Coronary artery (tissue), 2 donors: ENCODE results near the gene RHCE.
"Not testable (repeated sequence)": the region's sequence is repeated elsewhere in the genome, so short reads cannot be mapped to it uniquely, and the experiment has no call there.

ENCODE experiments used
- DNase-seq: peaks from one replicate; pipeline ENCODE4 v3.0.0-alpha.2; 2017; ENCODE audit warnings: low spot score
- H3K27ac ChIP-seq, 2 donors: fragments of 200-600 bp; sonication (generic); one replicate each; pipeline ENCODE4 v1.5.1; 2016 to 2019
- H3K4me3 ChIP-seq: fragments of 200-600 bp; sonication (generic); 2 replicates; pipeline ENCODE4 v1.5.1; 2016; ENCODE audit warnings: mild to moderate bottlenecking, moderate library complexity
- TF ChIP-seq, protein P1 (sequence below): fragments of 200-600 bp; sonication (generic); IDR thresholded peaks from one replicate; pipeline ENCODE4 v1.5.1; 2019; ENCODE audit warnings: antibody characterized with exemption

RHCE gene

DNA sequence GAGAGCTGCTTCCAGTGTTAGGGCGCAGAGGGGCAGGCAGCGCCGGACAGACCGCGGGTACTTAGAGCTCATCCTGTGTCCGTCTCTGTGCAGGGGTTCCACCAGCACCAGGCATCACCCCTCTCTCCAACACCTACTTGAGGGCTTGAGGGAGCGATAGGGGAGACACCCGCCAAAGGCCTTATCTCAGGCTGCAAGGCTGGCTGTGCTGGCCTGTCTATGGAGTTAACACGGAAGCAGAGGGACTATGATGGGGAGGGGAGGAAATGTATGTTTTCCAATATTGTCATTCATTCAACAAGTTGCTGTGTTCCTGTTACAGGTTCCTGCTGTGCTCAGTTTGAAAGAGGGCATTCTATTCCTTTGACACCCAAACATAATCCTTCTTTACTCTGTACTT is at the start of gene RHCE:
TSS of gene RHCE (minus strand) at position 111 of the 400 bp plus-strand sequence. CDS start at position 72, 39 bp downstream.
- not testable (repeated sequence) for H3K4me3 ChIP-seq, DNase-seq, H3K27ac ChIP-seq

DNA sequence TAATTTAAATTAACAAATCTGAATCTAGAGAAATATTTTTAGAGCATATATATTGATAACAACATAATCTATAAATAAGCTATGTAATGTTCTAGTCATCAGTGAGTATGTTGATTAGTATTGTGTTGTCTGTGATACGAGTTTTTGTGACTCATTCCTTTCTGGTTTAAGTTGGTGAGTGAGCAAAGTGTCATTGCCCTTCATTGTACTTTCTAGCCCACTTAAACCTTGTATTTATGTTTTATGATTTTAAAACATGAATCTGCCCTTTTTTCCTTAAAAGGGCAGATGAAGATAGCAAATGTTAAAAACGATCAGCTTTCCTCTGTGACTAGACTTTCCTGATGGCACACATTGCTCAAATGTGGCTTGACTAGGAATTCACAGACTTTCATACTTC is 48.6 kb upstream of the RHCE start:
- H3K4me3 ChIP-seq: no peak overlapping the region
- no peak for DNase-seq
- TF ChIP-seq, protein P1, sequence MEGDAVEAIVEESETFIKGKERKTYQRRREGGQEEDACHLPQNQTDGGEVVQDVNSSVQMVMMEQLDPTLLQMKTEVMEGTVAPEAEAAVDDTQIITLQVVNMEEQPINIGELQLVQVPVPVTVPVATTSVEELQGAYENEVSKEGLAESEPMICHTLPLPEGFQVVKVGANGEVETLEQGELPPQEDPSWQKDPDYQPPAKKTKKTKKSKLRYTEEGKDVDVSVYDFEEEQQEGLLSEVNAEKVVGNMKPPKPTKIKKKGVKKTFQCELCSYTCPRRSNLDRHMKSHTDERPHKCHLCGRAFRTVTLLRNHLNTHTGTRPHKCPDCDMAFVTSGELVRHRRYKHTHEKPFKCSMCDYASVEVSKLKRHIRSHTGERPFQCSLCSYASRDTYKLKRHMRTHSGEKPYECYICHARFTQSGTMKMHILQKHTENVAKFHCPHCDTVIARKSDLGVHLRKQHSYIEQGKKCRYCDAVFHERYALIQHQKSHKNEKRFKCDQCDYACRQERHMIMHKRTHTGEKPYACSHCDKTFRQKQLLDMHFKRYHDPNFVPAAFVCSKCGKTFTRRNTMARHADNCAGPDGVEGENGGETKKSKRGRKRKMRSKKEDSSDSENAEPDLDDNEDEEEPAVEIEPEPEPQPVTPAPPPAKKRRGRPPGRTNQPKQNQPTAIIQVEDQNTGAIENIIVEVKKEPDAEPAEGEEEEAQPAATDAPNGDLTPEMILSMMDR: no peak
- no peak overlapping the region for H3K27ac ChIP-seq

DNA sequence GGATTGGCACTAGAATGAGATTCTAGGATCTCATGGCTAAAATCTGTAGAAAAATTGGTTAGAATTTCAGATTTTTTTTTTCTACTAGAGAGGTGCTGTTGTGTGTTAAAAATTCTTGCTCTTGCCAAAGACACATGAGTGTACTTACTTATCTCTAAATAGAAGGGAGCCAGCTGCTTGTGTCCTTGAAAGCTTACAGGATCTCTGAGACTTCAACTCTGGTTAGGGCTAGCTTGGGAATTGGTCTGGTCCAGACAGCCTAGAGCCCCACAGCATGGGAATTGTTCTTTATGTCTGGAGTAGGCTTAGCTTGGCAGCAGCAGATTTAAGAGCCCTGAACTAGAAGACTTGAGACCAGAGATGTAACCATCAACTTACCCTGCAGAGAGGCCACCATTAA is 47.4 kb upstream of the RHCE start:
- no peak for DNase-seq
- TF ChIP-seq, protein P1: no peak
- H3K27ac ChIP-seq: no peak overlapping the region
- H3K4me3 ChIP-seq: no peak overlapping the region

DNA sequence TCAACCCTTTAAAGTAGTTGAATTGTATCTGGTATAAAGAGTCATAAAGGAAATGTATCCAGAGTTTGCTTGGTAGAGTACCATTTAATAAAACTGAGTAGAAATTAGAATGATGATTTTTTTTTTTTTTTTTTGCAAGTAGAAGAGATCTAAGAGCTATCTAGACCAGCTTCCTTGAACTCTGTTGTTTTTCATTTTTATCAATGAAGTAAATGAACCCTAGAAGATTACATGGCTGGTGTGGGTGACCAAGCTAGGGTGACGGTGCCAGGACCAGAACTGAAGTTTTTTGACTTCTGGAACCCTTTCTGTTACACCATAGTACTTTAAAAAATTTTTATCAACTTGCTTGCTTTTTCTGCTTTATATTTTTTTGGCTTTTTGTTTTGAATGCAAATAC is 47.0 kb upstream of the RHCE start:
- Histone ChIP-seq H3K27ac (no peak overlapping the region), H3K4me3 (no peak overlapping the region)
- TF ChIP-seq, protein P1: no peak
- DNase-seq: no peak

DNA sequence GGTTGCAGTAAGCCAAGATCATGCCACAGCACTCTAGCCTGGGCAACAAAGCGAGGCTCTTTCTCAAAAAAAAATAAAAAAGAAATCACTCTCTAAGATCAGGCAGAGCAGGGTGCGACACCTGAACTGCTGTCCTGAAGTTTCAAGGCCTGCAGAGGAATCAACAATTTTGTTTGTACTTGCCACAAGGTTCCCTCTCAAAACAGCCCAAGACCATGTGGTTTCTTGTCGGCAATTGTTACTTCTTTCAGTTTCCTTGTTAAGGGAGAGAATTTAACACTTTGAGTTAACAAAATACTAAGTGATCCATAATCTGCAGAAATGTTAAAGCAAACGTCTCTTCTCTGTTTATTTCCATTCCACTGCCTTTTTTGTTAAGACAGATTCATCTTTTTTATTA is 46.6 kb upstream of the RHCE start:
- Histone ChIP-seq H3K27ac (no peak overlapping the region), H3K4me3 (no peak overlapping the region)
- DNase-seq: no peak
- TF ChIP-seq, protein P1: no peak

DNA sequence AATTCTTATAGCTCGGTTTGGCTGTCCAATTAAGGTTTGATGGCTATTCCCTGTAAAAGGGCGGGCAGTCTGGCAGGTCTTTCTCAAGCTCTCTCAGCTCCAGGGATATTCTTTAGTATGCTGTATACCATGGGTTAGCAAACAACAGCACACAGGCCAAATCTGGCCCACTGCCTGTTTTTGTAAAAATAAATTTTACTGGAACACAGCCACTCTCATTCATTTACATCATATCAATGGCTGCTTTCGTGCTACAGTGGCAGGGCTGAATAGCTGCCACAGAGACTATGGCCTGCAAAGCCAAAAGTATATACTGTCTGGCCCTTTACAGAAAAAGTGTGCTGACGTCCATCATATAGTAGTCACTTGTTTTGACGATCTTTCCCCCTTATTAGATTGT is 42.1 kb upstream of the RHCE start:
- no peak for DNase-seq
- TF ChIP-seq, protein P1: no peak
- Histone ChIP-seq H3K4me3 (no peak overlapping the region), H3K27ac (no peak overlapping the region)

DNA sequence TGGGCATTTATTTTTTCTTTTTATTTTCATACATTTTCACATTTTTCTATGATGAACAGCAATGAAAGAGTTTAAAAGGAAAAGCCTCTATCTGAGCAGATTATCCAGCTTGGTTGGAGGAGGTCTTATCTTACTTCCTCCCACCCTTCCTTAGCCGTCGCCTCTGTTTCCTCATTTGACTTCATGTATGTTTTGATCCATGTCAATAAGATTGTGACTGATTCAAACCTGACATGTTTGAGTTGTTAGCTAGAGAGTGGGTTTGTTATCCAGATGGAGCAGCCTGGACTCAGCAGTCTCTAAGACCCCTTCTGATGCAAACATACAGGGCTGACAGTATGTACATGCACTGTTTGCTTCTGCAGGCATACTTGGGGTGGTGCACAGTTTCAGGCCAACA is 41.2 kb upstream of the RHCE start:
- Histone ChIP-seq H3K27ac (no peak overlapping the region), H3K4me3 (no peak overlapping the region)
- TF ChIP-seq, protein P1: no peak
- DNase-seq: no peak

DNA sequence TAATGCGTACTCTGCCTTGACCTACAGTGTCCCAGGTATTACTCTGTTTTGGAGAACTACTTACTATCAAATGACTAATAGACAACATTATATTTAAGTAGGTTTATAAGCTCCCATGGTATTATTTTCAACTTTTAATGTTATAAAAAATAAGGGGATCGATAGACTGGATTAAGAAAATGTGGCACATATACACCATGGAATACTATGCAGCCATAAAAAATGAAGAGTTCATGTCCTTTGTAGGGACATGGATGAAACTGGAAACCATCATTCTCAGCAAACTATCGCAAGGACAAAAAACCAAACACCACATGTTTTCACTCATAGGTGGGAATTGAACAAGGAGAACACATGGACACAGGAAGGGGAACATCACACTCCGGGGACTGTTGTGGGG is 40.2 kb upstream of the RHCE start:
- not testable (repeated sequence) for H3K27ac ChIP-seq, DNase-seq, H3K4me3 ChIP-seq
